HK-2 (cell line): ENCODE data around the gene BABAM2.

Experiments
- DNase-seq: peaks from one replicate; pipeline ENCODE4 v3.0.0-alpha.2; 2018; ENCODE audit not compliant: unreplicated experiment

Gene BABAM2

GRCh38 chr2:28163028-28163427, 272.5 kb downstream of the BABAM2 start:
- DNase-seq: no peak

GRCh38 chr2:28163627-28164279, 273.2 kb downstream of the BABAM2 start:
- DNase-seq: no peak

GRCh38 chr2:28164280-28164801, 273.8 kb downstream of the BABAM2 start:
- no peak for DNase-seq

- DNase-seq: no peak
Observed at GRCh38 chr2:28165087-28165635, 274.6 kb downstream of the BABAM2 start.

- no peak for DNase-seq
Observed at GRCh38 chr2:28166956-28167355, 276.4 kb downstream of the BABAM2 start.

- DNase-seq: no peak
Observed at GRCh38 chr2:28168376-28168775, 277.8 kb downstream of the BABAM2 start.

- no peak for DNase-seq
Observed at GRCh38 chr2:28169492-28169891, 279.0 kb downstream of the BABAM2 start.

- DNase-seq: no peak
Observed at GRCh38 chr2:28172114-28172898, 281.8 kb downstream of the BABAM2 start.

GRCh38 chr2:28173377-28173776, 282.8 kb downstream of the BABAM2 start:
- no peak for DNase-seq

- DNase-seq: no peak
Observed at GRCh38 chr2:28174211-28174610, 283.7 kb downstream of the BABAM2 start.

- DNase-seq: no peak
Observed at GRCh38 chr2:28175028-28175427, 284.5 kb downstream of the BABAM2 start.

GRCh38 chr2:28178946-28179345, 288.4 kb downstream of the BABAM2 start:
- no peak for DNase-seq

- DNase-seq: no peak
Observed at GRCh38 chr2:28181801-28182200, 291.3 kb downstream of the BABAM2 start.

GRCh38 chr2:28182348-28182747, 291.8 kb downstream of the BABAM2 start:
- no peak for DNase-seq

GRCh38 chr2:28185153-28185552, 294.6 kb downstream of the BABAM2 start:
- DNase-seq: no peak

GRCh38 chr2:28185891-28186290, 295.4 kb downstream of the BABAM2 start:
- DNase-seq: no peak

- no peak for DNase-seq
Observed at GRCh38 chr2:28187186-28187585, 296.7 kb downstream of the BABAM2 start.

GRCh38 chr2:28188436-28188835, 297.9 kb downstream of the BABAM2 start:
- no peak for DNase-seq

- DNase-seq: no peak
Observed at GRCh38 chr2:28193630-28194403, 303.3 kb downstream of the BABAM2 start.

- DNase-seq: no peak
Observed at GRCh38 chr2:28199995-28200679, 309.6 kb downstream of the BABAM2 start.

GRCh38 chr2:28201671-28202180, 311.2 kb downstream of the BABAM2 start:
- DNase-seq: no peak
